Stimulated activated memory B cell treated with anti-CD40 and anti-IgM and Interleukin-4, amounts not matched to agents 10 μg/mL and 1 μg/mL and 100 μg/mL, for 72 hours (primary cell): ENCODE data around the gene ZC3H7B.
A peak's percentile ranks its signal among the peaks of the same experiment; 100 is the strongest.
"Not testable (repeated sequence)": the region's sequence is repeated elsewhere in the genome, so short reads cannot be mapped to it uniquely, and the experiment has no call there.

ENCODE experiments used
- ATAC-seq: fragments of 150-1000 bp; cut with Tn5 transposase; 2 replicates; pipeline ENCODE4 v1.10.0; 2021
- H3K27ac Mint-ChIP-seq: one replicate; pipeline ENCODE4 v1.8.0; 2022; ENCODE audit warnings: mild to moderate bottlenecking, mixed read lengths
- H3K27me3 Mint-ChIP-seq: one replicate; pipeline ENCODE4 v1.8.0; 2022; ENCODE audit warnings: mixed read lengths
- H3K36me3 Mint-ChIP-seq: one replicate; pipeline ENCODE4 v1.8.0; 2022; ENCODE audit warnings: mixed read lengths
- H3K4me1 Mint-ChIP-seq: one replicate; pipeline ENCODE4 v1.8.0; 2022; ENCODE audit warnings: mixed read lengths
- H3K4me3 Mint-ChIP-seq: one replicate; pipeline ENCODE4 v1.8.0; 2022; ENCODE audit warnings: mild to moderate bottlenecking, moderate library complexity, mixed read lengths
- H3K9me3 Mint-ChIP-seq: one replicate; pipeline ENCODE4 v1.8.0; 2022; ENCODE audit warnings: mixed read lengths

Gene ZC3H7B

DNA sequence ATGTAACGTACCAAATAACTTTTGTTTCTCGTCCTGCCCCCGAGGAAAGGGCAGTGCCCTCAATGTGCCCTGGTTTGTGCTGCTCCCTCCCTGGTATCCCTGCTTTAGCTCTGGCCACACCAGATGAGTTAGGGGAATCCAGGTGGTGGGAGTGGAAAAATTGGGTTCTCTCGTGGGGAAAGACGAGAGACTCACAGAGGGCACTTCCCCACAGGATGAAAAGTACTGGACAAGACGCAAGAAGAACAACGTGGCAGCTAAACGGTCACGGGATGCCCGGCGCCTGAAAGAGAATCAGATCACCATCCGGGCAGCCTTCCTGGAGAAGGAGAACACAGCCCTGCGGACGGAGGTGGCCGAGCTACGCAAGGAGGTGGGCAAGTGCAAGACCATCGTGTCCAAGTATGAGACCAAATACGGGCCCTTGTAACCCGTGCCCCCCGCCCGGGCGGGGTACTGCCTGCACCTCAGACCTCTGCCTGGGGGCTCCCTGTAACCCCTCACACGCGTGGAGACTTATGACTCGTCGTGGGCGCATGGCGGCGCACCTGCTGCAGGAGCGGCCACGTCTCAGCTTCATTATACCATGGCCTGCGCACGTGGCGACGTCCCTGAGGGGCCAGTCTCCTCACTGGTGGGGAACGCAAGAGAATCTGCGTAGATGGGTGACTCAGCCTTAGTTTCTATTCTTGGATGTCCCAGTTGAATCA is 94.4 kb downstream of the ZC3H7B start:
- ATAC-seq: no peak
- Mint-ChIP-seq H3K4me1 (no peaks in the 10 kb centered on the region), H3K27ac (no peak overlapping the region), H3K4me3 (no peak overlapping the region), H3K27me3 (no peaks in the 10 kb centered on the region), H3K36me3 (peaks cover 11% of the 10 kb centered on the region), H3K9me3 (no peaks in the 10 kb centered on the region)

DNA sequence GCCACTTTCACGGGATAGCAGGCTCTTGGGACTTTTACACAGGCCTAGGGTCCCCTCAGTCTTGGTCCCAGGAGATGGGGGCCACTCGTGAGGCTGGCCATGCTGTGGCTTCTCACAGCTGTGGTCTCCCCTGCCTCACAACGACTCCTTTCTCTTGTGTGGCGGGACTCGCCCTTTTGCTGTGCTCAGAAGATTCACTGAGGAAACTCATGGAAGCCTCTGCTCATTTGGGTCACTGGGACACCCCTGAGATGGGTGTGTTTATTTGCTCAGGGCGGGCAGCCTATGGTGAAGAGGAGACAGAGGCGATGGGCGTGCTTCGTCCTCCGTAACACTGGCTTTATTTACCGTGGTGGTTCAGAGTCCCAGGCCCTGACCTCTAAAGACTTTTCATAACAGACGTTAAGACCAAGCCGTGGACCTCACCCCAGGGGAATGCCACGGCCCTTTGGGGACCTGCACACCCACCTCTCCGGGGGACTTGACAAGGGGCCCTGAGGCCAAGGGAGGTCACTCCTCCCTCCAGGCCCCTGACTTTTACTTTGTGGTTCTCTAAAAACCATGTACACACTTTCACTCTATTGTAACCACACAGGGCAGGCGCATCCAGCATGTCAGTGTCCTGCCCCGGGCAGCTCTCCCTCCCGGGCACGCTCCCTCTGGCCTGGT is 96.0 kb downstream of the ZC3H7B start:
- Mint-ChIP-seq H3K36me3 (peaks cover 7% of the 10 kb centered on the region), H3K9me3 (no peaks in the 10 kb centered on the region), H3K4me3 (no peak overlapping the region), H3K27ac (no peak overlapping the region), H3K4me1 (no peaks in the 10 kb centered on the region), H3K27me3 (no peaks in the 10 kb centered on the region)
- no peak for ATAC-seq

DNA sequence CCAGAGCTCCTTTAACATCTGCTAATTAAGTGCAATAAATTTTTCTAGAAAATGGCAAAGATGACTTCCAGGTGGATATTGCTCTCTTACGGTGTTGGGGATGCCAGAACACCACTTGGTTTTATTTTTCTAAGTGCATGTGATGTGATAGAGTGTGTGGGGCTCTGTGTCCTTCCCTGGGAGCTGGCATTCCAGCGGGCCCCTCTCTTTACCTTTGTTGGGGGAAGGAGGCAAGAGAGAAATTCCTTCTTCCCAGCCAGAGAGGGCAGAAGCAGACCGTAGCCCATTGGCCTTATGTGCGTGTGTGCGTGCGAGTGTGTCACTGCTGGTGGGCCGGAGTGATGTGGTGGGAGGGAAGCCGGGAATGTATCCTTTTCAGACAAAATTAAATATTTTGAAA is 97.6 kb downstream of the ZC3H7B start:
- H3K9me3 Mint-ChIP-seq: no peaks in the 10 kb centered on the region
- ATAC-seq: no peak
- no peaks in the 10 kb centered on the region for H3K27me3 Mint-ChIP-seq
- no peak overlapping the region for H3K4me3 Mint-ChIP-seq
- peaks cover 6% of the 10 kb centered on the region for H3K4me1 Mint-ChIP-seq
- peaks cover 7% of the 10 kb centered on the region for H3K36me3 Mint-ChIP-seq
- H3K27ac Mint-ChIP-seq: no peak overlapping the region

DNA sequence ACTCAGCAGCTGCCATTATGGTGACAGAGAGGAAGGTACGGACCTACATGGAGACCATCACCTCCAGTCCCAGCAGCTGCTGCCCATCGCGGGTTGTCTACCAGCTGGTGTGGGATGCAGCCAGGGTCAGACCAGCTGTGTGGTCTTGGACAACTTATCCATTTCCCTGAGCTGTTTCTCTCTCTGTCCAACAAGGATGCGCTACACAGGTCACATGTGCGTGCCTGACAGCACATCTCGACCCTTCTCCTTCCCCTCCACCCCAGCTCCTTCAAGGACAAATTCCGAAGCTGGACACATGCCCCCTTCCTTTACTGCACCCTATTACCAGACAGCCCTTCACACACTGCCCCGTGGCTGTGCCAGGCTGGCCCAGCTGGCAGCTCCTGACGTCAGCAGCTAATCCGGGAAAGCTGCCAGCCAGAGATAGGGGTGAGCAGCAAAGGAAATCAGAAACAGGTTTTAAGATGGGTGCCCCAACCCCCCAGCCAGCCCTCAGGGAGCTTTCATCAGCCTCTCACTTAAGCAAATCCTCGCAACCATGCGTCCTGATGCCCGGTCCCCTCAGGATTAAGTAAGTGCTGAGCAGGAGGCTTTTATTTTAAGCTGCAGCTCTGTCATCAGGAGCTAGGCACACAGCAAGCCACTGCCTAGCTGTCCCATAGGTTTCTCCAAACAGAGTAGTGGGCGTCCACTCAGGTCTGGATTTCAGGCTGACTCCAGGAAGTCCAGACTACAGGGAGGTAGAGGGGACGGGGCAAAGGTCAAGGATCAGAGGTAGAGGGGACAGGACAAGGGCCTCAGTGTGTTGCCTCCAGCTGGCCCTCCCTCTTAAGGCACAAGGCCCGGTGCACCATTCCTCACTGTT is 100.7 kb downstream of the ZC3H7B start:
- no peak overlapping the region for H3K27ac Mint-ChIP-seq
- H3K4me3 Mint-ChIP-seq: no peak overlapping the region

GRCh38 chr22:41402851-41403250 is 101.5 kb downstream of the ZC3H7B start:
- ATAC-seq, H3K9me3 Mint-ChIP-seq, H3K4me3 Mint-ChIP-seq, H3K36me3 Mint-ChIP-seq, H3K27me3 Mint-ChIP-seq, H3K27ac Mint-ChIP-seq: not testable (repeated sequence)
- H3K4me1 Mint-ChIP-seq: peaks cover 38% of the 10 kb centered on the region

More for the DNA sequence above, 100.7 kb downstream of the ZC3H7B start:
- Mint-ChIP-seq H3K4me1 (peaks cover 29% of the 10 kb centered on the region), H3K36me3 (no peaks in the 10 kb centered on the region), H3K27me3 (no peaks in the 10 kb centered on the region), H3K9me3 (no peaks in the 10 kb centered on the region)
- ATAC-seq: no peak

DNA sequence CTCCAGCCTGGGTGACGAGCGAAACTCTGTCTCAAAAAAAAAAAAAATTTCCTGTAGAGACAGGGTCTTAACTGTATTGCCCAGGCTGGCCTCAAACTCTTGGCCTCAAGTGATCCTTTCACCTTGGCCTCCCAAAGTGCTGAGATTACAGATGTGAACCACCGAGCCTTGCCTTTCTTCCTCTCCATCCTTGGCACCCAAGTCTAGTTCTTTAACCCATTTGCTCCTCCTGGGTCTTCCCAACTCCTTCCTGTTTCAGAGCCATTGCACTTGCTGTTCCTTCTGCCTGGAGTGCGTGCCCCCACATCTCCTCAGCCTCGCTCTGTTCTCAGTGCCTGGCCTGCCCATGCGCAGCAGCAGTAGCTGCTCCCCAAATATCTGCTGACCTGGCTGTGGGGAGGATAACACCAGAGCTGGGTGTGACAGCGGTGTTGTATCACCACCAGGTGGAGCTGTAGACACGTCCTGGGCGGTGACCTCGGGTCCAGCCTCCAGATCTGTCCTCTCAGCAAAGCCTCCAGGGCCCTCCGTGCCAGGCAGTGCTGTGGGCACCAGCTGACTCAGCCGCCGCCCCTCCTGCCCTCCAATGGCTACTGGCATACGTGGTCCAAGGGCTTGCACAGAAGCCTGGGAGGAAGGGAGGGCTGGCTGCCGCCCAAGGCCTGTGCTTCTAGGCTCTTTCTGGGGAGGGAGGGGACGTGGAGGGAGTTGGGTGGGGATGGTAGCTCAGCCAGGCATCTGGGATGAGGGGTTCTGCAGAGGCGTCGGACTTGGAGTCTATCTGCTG is 102.4 kb downstream of the ZC3H7B start:
- H3K4me1 Mint-ChIP-seq: peaks cover 46% of the 10 kb centered on the region
- H3K9me3 Mint-ChIP-seq: no peaks in the 10 kb centered on the region
- no peak overlapping the region for H3K4me3 Mint-ChIP-seq
- H3K27me3 Mint-ChIP-seq: no peaks in the 10 kb centered on the region
- no peaks in the 10 kb centered on the region for H3K36me3 Mint-ChIP-seq
- H3K27ac Mint-ChIP-seq: peak overlapping the region; percentile 27
- ATAC-seq: peak; percentile 96

DNA sequence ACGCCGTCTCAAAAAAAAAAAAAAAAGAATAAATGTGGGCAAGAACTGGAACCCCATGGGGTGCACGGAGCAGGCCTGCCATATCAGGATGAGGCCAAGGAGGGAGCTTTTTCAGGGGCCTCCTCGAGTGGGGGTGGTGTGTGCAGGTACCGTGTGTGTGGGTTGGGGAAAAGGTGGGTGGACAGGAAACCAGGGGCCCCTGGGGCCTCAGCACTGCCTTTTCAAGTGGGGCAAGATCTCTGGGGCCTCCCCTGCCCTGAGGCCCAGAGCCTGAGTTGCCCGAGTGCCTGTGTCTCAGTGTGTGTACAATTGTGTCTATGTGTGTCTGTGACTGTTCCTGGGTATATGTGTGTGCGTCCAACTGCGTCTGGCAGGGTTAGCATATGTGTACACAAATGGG is 104.3 kb downstream of the ZC3H7B start:
- Mint-ChIP-seq H3K27me3 (no peaks in the 10 kb centered on the region), H3K9me3 (no peaks in the 10 kb centered on the region), H3K27ac (peak overlapping the region; percentile 78), H3K4me1 (peaks cover 54% of the 10 kb centered on the region), H3K36me3 (no peaks in the 10 kb centered on the region), H3K4me3 (no peak overlapping the region)
- peak; percentile 68 for ATAC-seq

DNA sequence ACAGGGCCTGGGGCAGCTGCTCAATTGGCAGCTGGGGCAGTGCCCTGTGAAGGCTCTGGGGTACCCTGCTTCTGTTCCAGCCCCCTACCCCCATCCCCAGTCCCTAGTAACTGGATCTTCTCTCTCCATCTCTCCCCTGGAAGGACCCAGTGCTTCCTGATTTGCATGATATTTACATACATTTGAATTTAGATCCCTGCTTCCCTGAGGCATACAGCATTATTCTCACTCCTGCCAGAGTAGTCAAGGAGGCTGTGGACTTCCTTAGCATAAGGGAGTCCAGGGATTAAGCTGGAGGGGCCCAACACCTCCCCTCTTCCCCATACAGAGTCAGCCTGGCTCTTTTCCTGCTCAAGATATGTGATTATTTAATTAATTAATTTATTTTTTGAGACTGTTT is 105.1 kb downstream of the ZC3H7B start:
- H3K36me3 Mint-ChIP-seq: no peaks in the 10 kb centered on the region
- no peaks in the 10 kb centered on the region for H3K27me3 Mint-ChIP-seq
- H3K4me1 Mint-ChIP-seq: peaks cover 63% of the 10 kb centered on the region
- ATAC-seq: no peak
- H3K9me3 Mint-ChIP-seq: no peaks in the 10 kb centered on the region
- no peak overlapping the region for H3K4me3 Mint-ChIP-seq
- H3K27ac Mint-ChIP-seq: peak overlapping the region; percentile 78

DNA sequence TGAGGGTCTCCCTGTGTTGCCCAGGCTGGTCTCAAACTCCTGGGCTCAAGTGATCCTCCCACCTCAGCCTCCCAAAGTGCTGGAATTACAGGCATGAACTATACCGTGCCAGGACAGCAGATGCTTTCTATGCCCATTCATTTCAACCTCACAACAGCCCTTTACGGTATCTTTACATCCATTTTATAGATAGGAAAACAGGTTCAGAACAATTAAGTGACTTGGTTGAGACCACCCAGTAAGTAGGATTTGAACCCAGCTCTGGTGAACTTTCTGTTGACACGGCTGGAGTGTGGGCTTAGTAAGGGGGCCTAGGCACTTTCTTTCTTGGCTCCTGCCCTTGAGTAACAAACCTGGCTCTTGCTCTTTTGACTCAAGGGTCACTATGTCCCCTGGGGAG is 106.1 kb downstream of the ZC3H7B start:
- Mint-ChIP-seq H3K9me3 (no peaks in the 10 kb centered on the region), H3K27ac (peak overlapping the region; percentile 78), H3K36me3 (no peaks in the 10 kb centered on the region), H3K4me1 (peaks cover 73% of the 10 kb centered on the region), H3K27me3 (no peaks in the 10 kb centered on the region), H3K4me3 (no peak overlapping the region)
- ATAC-seq: no peak

- H3K27ac Mint-ChIP-seq: peak overlapping the region; percentile 78
- H3K4me3 Mint-ChIP-seq: no peak overlapping the region
- H3K27me3 Mint-ChIP-seq: no peaks in the 10 kb centered on the region
- no peak for ATAC-seq
- H3K9me3 Mint-ChIP-seq: no peaks in the 10 kb centered on the region
- no peaks in the 10 kb centered on the region for H3K36me3 Mint-ChIP-seq
- H3K4me1 Mint-ChIP-seq: peaks cover 74% of the 10 kb centered on the region
Measured at GRCh38 chr22:41408665-41409064, 107.3 kb downstream of the ZC3H7B start.
